HPDE6-E6E7 (cell line): Measurements from ENCODE around the gene CADPS2.

Experiments
- DNase-seq: peaks from one replicate; pipeline ENCODE4 v3.0.0; 2011; ENCODE audit warnings: missing footprints; ENCODE audit errors: extremely low spot score

CADPS2 gene

DNA sequence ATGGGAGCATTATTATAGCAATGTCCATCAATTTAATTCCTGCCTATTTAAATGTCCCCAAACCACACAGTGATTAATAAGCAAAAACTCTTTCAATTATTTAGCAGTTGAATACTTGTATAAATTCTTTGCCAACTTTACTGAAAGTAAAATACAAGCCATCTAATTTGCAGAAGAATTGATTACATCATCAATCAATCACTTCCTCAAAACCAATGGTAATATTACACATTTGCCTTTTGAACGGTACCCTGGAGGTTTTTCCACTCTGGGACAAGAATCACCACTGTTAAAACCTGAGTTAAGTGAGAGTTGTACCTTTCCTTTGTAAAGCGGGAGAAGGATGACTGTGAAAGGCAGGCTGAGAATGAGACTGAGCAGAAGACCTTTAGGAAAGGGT, 280.3 kb downstream of the CADPS2 start:
- no peak for DNase-seq

DNA sequence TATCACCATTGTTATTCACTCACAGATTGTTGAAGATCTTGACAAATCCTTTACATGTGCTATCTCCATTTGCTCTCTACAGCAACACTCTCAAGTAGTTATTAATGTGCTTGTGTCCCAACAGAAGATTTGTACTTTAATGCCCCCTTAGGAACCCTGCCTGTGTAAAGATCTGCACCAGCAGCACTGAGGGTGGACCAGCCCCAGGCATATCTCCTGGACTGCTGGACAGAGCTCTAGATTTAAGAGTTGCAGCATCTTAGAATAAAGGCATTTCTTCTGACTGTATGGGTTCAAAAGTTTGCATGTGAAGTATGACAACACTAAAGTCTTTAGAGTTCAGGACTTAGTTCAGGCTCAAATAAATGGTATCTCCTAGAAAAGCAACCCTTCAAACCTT, 282.0 kb downstream of the CADPS2 start:
- no peak for DNase-seq

DNA sequence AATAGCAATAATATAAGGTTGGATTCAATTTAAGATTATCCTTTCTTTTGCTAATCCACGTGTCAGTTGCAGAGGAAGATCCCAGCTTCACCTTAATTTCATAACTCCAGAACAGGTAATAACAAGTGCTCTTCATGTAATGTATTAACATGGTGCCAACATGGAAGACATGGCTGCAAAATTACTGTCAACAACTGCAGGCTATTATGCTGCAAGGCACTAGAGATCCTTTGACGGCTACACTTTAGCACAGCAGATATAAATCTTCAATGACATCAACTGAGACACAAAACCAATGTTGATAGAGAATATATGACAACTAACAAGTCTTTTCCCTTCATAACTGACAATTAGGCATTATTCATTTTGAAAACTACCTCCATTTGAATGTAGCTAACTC, 283.5 kb downstream of the CADPS2 start:
- no peak for DNase-seq

DNA sequence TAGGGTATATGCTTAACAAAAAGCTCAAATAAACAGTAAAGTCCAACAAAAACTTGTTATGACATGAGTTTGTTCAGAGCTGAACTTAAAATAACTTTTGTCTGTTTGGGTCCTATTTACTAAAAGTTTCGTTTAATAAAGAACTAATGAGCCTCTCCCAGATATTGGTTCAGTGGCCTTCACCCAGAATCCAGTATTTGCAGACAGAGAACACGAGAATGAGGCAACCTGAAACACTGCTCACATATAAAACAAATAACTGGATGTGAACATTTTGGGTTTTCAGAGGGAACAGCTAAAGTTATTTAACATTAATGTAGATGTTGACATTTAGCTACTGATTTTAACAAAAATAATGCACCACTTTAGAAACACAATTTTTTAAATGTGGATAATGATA, 285.6 kb downstream of the CADPS2 start:
- DNase-seq, result no peak

DNA sequence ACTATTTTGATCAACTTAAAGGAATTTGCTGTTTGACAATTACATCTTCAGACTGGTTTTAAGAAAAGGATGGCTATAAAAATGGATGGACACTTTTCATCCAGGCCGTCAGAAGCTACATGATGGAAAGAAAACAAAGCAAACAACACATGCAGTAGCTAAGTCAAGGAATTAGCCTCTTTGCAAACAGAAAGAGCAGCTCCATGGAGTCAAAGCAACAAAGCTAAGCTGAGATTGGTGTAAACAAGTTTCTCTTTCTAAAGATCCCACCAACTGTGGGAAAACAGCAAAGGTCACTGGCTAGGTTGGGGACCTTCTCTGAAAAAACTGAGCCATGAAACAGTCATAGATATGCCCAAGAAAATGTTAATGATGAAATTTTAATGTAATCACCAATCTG, 286.2 kb downstream of the CADPS2 start:
- no peak for DNase-seq

DNA sequence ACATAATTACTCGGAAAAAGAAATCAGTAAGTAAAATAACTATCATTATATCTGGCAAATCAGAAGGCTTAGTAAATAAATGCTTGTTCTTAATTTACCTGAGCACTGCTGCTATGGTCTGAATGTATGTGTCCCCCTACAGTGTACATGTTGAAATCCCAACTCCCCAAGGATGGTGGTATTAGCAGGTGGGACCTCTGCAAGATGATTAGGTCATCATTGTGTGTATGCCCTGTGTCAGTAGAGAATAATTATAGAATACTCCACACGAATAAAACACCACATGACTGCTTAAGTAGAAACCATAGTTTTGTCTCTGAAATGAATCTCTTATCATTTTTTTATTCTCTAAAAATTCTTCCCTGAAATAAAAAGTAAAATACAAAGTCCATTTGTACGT, 289.0 kb downstream of the CADPS2 start:
- DNase-seq, result no peak

DNA sequence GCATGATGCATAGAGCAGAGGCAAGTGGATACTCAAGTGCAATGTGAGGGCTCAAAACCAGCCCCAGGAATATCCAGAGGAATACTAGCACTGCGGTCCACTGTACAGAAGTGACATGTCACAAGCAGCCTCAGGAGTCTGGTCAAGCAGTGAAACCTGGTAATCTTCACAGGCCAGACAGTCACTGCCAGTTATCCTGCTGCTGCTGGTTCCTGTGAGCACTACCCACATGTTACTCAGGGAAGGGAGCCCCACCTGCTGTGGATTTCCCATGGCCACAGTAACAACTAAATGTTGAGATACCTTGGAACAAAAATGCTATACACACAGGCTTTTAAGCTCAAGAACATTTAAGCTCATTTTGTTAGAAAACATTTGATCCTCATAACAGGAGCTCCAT, 290.4 kb downstream of the CADPS2 start:
- DNase-seq, result no peak

DNA sequence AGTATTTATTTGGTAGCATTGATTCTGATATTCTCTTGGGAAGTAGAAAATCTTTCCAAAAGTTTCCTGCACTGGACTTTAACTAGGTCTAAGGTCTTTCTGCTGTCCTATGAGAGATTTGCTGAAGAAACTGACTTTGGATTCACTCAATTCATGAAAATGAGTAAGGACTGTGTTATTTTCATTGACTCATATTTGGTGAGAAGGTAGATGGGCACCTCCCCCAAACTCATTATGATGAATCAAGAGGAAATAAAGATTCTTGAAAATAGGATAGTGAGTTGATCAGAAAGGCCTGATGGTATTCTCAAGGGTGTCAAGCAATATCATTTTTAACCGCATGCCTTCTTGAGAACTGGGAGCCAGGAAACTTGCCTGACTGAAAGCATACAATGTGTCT, 297.6 kb downstream of the CADPS2 start:
- peak; percentile 2 for DNase-seq

DNA sequence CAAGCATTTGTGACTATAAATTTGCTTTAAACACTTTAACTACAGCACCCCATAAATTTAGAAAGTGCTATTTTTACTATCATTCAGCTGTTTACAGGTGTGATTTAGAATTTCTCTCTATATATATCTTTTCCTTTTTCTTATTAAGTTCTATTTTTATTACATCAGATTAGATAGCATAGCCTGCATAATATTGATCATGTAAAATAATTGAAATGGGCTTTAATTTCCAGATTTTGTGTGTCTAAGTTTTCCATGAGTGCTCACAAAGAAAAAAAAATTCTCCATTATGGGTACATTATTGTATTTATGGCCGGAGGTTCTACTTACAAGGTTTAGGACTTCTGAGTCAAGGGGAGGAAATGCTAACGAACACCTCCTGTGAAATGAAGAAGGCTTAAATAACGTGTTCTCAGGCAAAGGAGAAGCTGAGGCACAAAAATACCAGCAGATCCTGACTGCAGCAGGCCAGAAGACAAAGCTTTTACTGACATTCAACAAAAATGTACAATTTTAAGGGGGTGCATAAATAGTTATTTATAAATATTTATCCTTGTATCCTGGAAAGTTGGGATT, 301.5 kb downstream of the CADPS2 start:
- DNase-seq, result no peak

DNA sequence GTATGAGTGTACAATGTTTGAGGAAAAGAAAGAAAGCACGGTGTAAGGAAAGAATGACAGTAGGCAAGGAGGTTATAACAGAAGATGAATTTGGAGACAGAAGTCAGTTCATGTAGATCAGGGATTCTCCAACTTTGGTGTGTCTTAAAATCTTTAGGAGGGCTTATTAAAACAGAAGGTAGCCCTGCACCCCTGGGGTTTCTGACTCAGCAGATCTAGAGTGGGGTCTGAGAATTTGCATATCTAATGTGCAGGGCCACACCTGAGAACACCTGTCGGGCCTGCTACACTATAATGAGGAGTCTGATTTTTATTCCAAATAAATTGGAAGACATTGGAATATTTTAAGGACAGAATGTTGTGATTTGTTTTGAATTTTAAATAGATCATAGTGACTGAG, 307.9 kb downstream of the CADPS2 start:
- DNase-seq, result no peak

DNA sequence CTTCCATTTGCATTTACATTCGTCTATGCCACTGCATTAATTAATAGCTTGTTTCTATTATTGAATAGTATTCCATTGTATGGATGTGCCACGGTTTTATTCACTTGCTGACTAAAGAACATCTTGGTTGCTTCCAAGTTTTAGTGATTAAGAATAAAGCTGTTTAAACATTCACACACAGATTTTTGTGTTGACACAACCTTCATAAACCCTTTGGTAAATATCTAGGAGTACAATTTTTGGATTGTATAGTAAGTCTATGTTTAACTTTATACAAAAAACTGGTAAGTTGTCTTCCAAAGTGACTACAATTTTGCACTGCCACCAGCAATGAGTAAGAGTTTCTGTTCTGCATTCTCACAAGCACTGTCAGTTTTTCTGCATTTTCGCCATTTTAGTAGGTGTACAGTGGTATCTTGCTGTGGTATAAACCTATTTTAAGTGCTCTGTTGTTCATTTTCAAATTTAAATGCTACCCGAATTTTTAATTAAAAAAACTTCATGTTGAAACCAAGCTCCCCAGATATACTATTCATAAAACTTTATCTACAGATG, 308.7 kb downstream of the CADPS2 start:
- DNase-seq, result no peak

DNA sequence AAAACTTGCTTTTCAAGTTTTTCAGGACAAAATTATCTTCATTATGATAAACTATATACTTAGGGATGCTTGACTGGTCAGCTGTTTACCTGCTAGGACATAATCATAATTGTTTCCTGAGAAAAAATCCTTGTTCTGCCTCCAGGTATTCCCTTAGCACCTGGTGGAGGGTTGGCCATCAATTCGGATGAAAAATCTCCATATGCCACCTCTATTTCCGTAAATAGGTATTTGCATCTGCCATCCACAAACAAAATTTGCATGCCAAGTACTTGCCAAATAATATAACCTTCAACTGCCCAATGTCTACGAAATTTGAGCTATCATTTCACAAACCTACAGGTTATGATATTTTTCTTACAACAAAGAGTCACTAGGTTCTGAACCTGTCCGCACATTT, 313.6 kb downstream of the CADPS2 start:
- no peak for DNase-seq

DNA sequence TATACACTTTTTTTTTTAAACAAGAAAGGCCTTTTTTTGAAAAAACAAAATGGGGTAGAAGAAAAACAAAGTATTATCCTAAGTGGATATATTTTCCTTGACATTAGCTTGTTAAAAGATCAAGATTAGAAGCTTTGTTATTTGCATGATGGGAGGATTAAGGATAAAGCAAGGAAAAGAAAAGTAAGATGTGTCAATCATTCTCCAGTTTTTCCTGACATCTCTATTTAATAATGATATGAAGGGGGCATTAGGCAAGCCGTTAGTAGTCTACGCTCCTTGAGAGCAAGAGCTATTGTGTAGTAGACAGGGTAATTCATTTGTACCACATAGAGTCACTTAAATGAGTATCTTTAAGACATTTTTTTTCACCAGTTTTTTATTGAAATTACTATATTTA, 324.9 kb downstream of the CADPS2 start:
- DNase-seq, result no peak

DNA sequence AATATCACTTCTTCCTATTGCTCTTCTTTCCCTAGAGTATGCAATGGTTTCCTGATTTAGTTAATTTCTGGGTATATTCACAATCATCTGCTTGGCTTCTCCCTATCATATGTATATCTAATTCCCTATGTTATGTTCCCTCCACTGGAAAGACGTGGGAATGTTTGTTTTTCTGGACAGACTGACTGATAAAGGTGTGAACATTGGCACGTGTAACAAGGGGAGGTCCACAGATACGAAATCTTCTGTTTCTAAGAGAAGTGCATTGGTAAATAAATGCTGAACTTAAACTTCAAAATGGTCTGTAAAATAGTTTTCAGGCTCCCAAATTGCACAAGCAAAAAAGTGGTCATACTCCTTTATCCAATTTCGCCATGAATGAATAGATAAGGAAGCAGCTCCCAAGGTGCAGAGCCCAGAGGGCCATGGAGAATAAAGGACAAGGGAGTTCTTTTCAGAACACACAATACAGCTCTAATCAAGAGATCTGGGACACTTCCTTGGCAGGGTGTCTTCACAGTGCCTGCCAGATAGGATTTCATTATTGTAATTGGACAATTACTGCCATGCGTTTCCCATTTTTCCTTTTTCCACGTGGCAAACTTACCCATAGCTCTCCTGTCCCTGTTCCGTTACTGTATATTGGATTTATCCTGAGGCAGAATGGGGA, 329.3 kb downstream of the CADPS2 start:
- no peak for DNase-seq

DNA sequence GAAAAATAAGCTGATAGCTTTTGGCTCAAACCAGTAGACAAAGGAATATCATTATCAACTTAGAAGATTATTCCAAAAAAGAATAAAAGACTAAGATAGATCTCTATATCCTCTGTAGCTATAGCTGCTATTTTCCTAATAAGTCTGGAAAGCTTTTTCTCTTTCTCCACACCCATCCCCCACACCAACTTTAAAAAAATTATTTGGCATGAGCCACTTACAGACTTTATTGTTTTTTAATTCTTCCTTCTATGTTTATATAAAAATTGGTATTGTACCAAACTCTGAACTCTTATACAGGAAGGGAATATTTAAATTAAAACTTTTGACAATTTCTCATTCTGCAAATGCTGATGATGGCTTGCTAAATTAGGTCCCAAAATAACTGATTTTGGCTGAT, 330.0 kb downstream of the CADPS2 start:
- DNase-seq, result no peak

DNA sequence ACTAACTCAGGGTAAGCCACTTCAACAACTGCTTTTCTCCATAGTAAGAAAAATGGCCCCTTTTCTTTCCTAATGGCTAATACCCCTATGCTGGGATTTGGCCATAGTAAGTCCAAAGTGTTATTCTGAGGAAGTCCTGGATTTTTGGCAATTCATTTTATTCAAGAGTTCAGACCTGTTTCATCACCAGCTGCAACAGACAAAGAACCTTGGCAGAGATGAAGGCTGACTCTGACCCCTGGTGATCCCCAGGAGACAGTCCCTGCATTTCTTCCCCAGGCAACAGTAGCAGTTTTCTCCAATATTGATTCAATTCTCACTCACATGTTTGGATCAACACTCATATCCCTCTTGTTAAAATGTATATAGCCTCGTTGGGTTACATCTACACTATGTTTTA, 332.5 kb downstream of the CADPS2 start:
- DNase-seq, result no peak

DNA sequence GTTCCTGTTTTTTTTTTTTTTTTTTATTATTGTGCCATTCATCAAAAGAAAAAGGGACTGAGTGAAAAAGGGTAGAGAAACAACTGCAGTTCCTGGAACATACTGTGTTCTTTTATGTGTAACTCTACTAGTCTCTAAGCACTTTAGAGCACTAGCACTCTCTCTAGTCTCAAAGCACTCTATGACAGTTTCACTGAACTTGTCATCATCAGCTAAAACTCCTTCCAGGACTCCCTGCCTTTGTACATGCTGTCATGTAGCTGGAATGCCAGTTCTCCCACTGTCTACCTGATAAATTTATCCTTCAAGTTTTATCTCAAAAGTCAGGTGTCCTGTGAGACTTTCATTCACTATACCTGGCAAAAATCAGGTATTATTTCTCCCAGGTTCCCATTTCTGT, 333.5 kb downstream of the CADPS2 start:
- no peak for DNase-seq

DNA sequence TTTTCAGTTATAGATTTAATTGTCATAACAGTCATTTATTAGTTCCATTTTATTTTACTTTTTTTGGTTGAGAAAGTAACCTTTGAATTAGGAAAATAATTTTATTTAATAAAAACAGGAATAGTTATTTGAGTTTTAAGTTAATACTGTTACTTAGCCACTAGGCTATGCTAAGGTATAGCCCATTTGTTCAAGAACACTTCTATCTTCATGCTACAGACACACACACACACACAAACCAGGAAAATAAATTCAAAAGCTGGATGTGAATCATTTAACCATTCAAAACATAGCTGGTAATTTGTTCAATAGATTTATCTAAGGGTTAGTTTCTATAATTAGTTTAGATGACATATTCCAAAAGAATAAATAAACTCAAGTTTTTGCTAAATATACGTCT, 335.7 kb downstream of the CADPS2 start:
- no peak for DNase-seq

DNA sequence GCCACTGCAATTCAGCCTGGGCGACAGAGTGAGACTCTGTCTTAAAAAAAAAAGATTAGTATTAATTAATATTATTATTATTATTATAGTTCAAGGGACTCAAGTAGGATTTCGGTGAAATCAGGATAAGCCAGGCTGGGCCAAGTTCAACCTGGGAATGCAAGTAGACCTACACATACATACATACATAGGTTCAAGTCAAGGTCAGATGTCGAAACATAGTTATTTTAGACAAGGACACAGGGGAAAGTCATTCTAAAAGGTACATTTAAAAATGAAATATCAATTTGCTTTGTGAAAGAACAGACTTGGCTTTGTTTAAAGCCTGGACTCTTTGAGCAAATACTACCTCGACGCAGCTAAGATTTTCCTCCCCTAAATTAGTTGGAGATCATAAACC, 336.7 kb downstream of the CADPS2 start:
- no peak for DNase-seq

DNA sequence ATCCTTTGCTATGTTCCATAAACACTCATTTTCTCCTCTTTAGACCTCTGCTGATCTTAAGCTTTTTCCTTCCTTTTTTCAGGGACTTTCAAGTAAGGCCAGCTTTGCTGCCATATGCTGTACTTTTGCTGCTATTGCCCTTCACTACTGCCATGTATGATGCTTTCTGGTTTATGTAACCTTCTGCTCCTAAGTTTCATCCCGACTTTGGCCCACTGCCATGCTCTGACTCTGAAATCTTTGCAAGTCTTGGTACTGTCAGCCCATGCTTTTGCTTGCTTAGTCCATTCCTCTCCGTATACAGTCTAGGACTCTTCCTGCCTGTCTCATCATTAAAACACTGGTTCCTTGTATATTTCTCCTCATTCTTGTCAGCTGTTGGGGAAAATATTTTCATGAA, 339.8 kb downstream of the CADPS2 start:
- DNase-seq, result no peak

DNA sequence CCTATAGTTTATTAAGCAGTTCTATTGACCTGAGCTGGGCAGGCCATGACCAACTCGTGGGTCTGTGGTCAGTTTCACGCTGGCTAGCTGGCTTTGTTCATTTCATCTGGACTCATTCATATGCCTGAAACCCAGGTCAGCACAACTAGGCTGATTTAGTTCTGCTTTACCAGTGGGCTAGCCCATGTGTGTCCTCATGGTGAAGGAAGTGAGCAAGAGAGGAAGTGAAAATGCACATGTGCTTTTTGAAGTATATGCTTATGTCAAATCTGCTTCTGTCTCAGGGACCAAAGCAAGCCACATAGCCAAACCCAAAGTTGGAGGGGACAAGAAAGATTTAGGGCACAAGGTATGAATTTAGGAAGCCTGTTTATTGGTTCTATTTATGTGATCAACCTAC, 341.8 kb downstream of the CADPS2 start:
- no peak for DNase-seq

DNA sequence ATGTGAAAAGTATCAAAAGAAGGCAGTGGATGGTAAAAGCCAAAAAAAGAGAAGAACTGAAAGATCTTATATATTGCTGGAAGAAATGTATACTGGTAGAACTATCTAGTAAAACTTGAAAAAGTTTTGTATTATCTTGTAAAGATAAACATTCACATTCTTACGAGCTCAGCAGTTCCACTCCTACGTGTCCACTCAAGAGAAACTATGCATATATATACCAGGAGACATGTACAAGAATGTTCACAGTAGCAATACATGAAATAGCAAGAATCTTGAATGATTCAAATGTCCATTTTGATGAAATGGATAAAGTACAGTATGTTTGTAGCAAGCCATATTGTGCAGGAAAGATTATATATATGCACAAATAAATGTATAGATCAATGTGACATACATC, 342.4 kb downstream of the CADPS2 start:
- DNase-seq, result no peak

DNA sequence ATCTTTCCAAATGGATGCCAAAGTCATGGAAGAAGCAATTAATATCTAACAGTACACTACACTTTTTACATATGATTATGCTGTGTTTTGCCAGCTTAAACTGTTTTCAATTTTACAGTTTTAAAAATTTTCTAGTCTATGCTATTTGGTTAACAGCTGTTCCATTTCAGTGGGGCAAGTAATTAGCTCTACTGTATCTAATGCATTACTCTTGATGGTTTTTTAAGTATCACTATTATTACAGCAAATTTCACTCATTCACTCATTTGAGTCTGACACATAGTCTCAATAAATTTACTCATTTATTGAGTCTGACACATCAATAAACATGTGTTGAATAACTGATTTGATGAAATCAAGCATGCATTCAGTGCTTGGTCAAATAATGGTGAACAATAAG, 343.1 kb downstream of the CADPS2 start:
- no peak for DNase-seq

DNA sequence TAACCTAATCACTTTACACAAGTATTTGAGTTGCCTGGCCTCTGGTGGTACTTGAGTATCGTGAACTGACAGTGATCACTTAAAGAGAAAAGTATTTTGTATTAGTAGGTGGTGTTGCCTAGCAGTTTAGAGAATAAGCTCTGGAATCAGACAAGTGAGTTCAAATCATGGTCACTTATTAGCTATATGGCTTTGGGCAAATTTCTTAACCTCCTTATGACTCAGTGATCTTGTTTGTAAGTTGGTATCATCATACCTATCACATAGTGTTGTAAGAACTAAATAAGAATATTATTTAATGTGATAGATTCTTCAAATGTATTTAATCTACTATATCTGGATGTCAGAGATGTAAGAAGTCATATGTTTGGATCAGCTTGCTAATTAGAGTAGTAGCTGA, 351.2 kb downstream of the CADPS2 start:
- DNase-seq, result no peak
